PC-9 (cell line): ENCODE results near the gene PLEKHA7. TPM values are rescaled to one million over a fixed set of nuclear protein-coding genes. Genes with fewer than 3 reads are reported as not detected.

Experiments used
- BruUV-seq: library from RNA; stranded (reverse); fragments of 400-500 nt; replicated peaks from 2 replicates; lab custom pipeline; 2021; lab: Mats Ljungman, UMichigan
- CTCF ChIA-PET: fragments of 300-600 bp; sonication (Branson Sonifier 250); formaldehyde crosslinking; loops from one replicate; lab custom pipeline; 2022; ENCODE audit warnings: antibody characterized with exemption; lab: Charles Lee
- POLR2A ChIA-PET: fragments of 300-600 bp; sonication (Branson Sonifier 250); formaldehyde crosslinking; loops from one replicate; lab custom pipeline; 2022; ENCODE audit warnings: antibody characterized with exemption; ENCODE audit not compliant: unreplicated experiment; lab: Charles Lee
- DNase-seq, 2 experiments: peaks; one replicate each; pipeline versions ENCODE4 v3.0.0 to v3.0.0-alpha.2; 2015 to 2022; ENCODE audit warnings: mixed read lengths in 1 of 2
- H2AFZ ChIP-seq: fragments of 200-600 bp; sonication (generic); 2 replicates; pipeline ENCODE4 v1.8.1; 2017; ENCODE audit warnings: antibody characterized with exemption
- H3F3A ChIP-seq: fragments of 200-600 bp; sonication (generic); 2 replicates; pipeline ENCODE4 v1.8.1; 2017; ENCODE audit warnings: antibody characterized with exemption, mild to moderate bottlenecking, low read depth; ENCODE audit not compliant: insufficient read depth
- H3K27ac ChIP-seq: fragments of 200-600 bp; sonication (generic); 2 replicates; pipeline ENCODE4 v1.6.1; 2016; ENCODE audit warnings: mixed run types
- H3K27me3 ChIP-seq: fragments of 200-600 bp; sonication (generic); 2 replicates; pipeline ENCODE4 v1.6.1; 2016; ENCODE audit warnings: low read depth, mixed run types; ENCODE audit not compliant: insufficient read depth
- H3K36me3 ChIP-seq: fragments of 200-600 bp; sonication (generic); 2 replicates; pipeline ENCODE4 v1.6.1; 2016; ENCODE audit warnings: low read depth, mixed run types
- H3K4me1 ChIP-seq: fragments of 200-600 bp; sonication (generic); replicated peaks from 2 replicates; pipeline ENCODE4 v1.6.1; 2016; ENCODE audit warnings: mixed run types; ENCODE audit not compliant: insufficient read depth
- H3K4me2 ChIP-seq: fragments of 200-600 bp; sonication (generic); 2 replicates; pipeline ENCODE4 v1.6.1; 2017; ENCODE audit warnings: mixed run types
- H3K4me3 ChIP-seq: fragments of 200-600 bp; sonication (generic); 2 replicates; pipeline ENCODE4 v1.6.1; 2016; ENCODE audit warnings: mixed run types
- H3K79me2 ChIP-seq: fragments of 200-600 bp; sonication (generic); 2 replicates; pipeline ENCODE4 v1.6.1; 2017; ENCODE audit warnings: low read depth, mixed run types
- H3K9me2 ChIP-seq: fragments of 200-600 bp; sonication (generic); 2 replicates; pipeline ENCODE4 v1.8.1; 2017; ENCODE audit warnings: mild to moderate bottlenecking; ENCODE audit not compliant: insufficient read depth
- H3K9me3 ChIP-seq: fragments of 200-600 bp; sonication (generic); 2 replicates; pipeline ENCODE4 v1.8.1; 2016; ENCODE audit warnings: low read depth; ENCODE audit not compliant: insufficient read depth
- H4K20me1 ChIP-seq: fragments of 200-600 bp; sonication (generic); 2 replicates; pipeline ENCODE4 v1.8.1; 2017; ENCODE audit not compliant: insufficient read depth
- EZH2 ChIP-seq: fragments of 200-600 bp; sonication (generic); IDR thresholded peaks from 2 replicates; pipeline ENCODE4 v1.8.0; 2017; ENCODE audit warnings: antibody characterized with exemption, low read depth
- intact Hi-C: fragments of 100-400 bp; cut with micrococcal nuclease; formaldehyde crosslinking; loops from one replicate; pipeline ENCODE4 v1.10.0; 2022; ENCODE audit not compliant: unreplicated experiment
- total RNA-seq: library from RNA; stranded (reverse); gene quantifications from 2 replicates; pipeline ENCODE4 v1.2.3, GENCODE V29; 2021
- TF ChIP-seq, protein P1 (sequence below): fragments of 200-600 bp; sonication (generic); conservative IDR thresholded peaks from 2 replicates; pipeline ENCODE4 v1.6.1; 2017; ENCODE audit warnings: mixed run types, antibody characterized with exemption, mild to moderate bottlenecking, moderate library complexity

PLEKHA7 gene
- total RNA-seq, 1 experiment from 2014 or later = 26.9 TPM

DNA sequence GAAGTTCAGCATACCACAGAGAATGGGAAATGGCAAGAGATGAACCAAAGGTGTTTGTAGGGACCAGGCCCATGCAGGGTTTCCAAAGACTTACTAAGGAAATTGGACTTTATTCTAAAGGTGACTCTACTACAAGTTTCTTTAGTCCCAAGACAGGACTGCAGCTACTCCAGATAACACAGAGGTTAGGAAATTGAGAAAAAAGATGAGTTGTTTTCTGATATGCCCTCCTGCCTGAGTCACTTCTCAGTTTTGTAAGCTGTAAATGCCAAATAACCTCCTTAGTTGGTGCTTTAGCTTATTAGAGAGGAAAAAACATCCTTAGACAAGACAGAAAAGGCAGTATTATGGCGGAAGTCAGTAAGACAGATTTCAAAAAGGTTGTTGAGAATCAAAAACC lies 179.8 kb downstream of the PLEKHA7 start:
- Histone ChIP-seq H3K9me2 (no peaks in the 10 kb centered on the region), H3K27me3 (no peaks in the 10 kb centered on the region), H3K4me3 (no peak overlapping the region), H3K27ac (no peak overlapping the region), H3K79me2 (no peaks in the 10 kb centered on the region), H3F3A (no peaks in the 10 kb centered on the region), H3K36me3 (no peaks in the 10 kb centered on the region), H2AFZ (no peak overlapping the region), H4K20me1 (no peaks in the 10 kb centered on the region), H3K9me3 (no peaks in the 10 kb centered on the region), H3K4me1 (no peaks in the 10 kb centered on the region), H3K4me2 (no peak overlapping the region)
- ChIA-PET POLR2A (no interaction called here), CTCF (no interaction called here)
- TF ChIP-seq, protein P1, sequence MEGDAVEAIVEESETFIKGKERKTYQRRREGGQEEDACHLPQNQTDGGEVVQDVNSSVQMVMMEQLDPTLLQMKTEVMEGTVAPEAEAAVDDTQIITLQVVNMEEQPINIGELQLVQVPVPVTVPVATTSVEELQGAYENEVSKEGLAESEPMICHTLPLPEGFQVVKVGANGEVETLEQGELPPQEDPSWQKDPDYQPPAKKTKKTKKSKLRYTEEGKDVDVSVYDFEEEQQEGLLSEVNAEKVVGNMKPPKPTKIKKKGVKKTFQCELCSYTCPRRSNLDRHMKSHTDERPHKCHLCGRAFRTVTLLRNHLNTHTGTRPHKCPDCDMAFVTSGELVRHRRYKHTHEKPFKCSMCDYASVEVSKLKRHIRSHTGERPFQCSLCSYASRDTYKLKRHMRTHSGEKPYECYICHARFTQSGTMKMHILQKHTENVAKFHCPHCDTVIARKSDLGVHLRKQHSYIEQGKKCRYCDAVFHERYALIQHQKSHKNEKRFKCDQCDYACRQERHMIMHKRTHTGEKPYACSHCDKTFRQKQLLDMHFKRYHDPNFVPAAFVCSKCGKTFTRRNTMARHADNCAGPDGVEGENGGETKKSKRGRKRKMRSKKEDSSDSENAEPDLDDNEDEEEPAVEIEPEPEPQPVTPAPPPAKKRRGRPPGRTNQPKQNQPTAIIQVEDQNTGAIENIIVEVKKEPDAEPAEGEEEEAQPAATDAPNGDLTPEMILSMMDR = no peak
- no peak for TF ChIP-seq EZH2
- no TSS peak for BruUV-seq
- no peak for DNase-seq
- intact Hi-C loops = no loop called here

DNA sequence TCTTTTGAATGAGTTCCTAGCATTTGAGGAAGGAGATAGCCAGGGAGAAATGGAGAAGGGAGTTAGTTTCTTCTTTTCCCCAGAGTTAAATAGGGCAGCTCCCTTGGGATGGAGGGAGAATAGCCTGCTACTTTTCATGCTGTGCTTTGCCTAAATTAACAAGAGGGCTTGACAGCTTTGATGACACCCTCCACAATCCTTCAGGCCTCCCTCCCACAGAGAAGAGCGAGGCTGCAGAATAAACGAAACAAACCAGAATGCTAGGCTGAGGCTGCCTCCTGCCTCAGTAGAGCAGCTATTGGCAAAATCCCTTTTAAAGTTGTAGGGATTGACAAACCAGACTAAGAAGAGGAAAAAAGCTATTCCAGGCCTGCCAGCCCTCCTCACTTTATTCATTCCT lies 181.2 kb downstream of the PLEKHA7 start:
- H3F3A ChIP-seq = no peaks in the 10 kb centered on the region
- no peaks in the 10 kb centered on the region for H3K9me2 ChIP-seq
- no TSS peak for BruUV-seq
- ChIA-PET CTCF (no interaction called here), POLR2A (no interaction called here)
- DNase-seq = no peak
- H3K4me2 ChIP-seq = no peak overlapping the region
- no peak overlapping the region for H3K27ac ChIP-seq
- no peaks in the 10 kb centered on the region for H3K27me3 ChIP-seq
- no peaks in the 10 kb centered on the region for H3K36me3 ChIP-seq
- H3K79me2 ChIP-seq = no peaks in the 10 kb centered on the region
- no peaks in the 10 kb centered on the region for H3K4me1 ChIP-seq
- intact Hi-C loops = no loop called here
- no peak overlapping the region for H2AFZ ChIP-seq
- H4K20me1 ChIP-seq = no peaks in the 10 kb centered on the region
- H3K4me3 ChIP-seq = no peak overlapping the region
- no peak for TF ChIP-seq EZH2
- TF ChIP-seq, protein P1 = no peak
- no peaks in the 10 kb centered on the region for H3K9me3 ChIP-seq

DNA sequence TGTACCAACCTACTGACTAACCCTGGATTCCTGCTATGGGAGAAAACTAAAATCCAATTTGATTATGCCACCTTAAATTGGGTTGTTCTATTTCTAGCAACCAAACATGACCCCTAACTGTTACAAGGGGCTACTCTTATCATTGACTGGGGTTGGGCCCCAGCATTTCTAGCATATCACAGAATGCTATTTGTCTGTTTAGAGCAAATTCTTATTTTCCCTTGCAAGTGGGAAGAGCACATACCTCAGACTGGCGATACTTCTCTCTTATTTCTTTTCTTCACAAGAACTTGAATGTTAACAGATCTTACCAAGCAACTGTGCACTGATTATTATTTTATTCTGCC lies 182.0 kb downstream of the PLEKHA7 start:
- POLR2A ChIA-PET = interaction anchor here (0.6 kb wide), 1 partner anchor 12 kb away, joined by 3 read pairs; no protein-coding TSS in a partner anchor
- CTCF ChIA-PET = no interaction called here
- Histone ChIP-seq H3K4me3 (no peak overlapping the region), H3K36me3 (no peaks in the 10 kb centered on the region), H3K4me1 (no peaks in the 10 kb centered on the region), H3K4me2 (no peak overlapping the region), H3K27me3 (no peaks in the 10 kb centered on the region), H2AFZ (no peak overlapping the region), H3K27ac (no peak overlapping the region), H3K9me2 (no peaks in the 10 kb centered on the region), H3K9me3 (no peaks in the 10 kb centered on the region), H3K79me2 (no peaks in the 10 kb centered on the region), H3F3A (no peaks in the 10 kb centered on the region), H4K20me1 (no peaks in the 10 kb centered on the region)
- TF ChIP-seq EZH2 = no peak
- TF ChIP-seq, protein P1 = no peak
- BruUV-seq = no TSS peak
- DNase-seq = no peak
- intact Hi-C loops = no loop called here
